DMS53 treated with DMSO at 0.1 percent for 48 hours (cell line): ENCODE results near the gene NUAK2.
"Not testable (repeated sequence)": the region's sequence is repeated elsewhere in the genome, so short reads cannot be mapped to it uniquely, and the experiment has no call there.

Source experiments
- DNase-seq: peaks from one replicate; lab custom pipeline; 2025; ENCODE audit not compliant: unreplicated experiment; lab: John Stamatoyannopoulos, UW

Gene NUAK2

DNA sequence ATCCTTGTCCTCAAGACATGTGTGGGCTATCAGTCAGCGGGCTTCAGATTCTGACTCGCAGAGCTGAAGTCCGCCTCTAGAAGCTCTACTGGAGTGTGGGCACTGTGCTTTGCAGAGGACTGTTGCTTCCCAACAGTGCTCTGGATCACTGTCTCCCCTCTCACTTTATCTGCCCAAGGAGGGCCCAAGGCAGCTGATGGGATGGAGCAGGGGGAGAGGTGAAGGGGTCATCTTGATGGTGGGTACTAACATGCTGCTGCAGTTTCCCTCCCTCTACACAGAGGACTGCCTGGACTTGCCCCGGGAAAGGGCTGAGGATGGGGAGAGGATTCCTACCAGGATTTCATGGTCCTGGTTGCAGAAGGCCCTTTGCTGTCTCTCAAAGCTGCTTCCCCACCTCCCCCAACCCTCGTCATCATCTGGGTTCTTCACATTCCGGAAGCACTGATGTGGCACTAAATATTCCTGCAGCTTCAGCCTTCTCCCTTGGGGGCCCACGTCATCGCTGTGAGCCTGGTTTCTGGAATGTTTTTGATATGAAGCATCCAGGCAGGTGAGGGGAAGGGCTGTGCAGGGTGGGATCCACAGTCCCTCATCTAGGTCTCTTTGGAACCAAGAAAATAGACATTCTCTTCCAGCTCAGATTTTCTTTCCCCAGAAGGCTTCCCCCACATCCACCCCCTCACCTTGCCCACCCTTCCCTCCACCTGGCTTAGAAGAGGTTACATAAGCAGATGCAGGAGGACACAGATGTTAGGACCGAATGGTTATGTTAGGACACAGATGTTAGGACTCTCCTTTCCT, 23.2 kb downstream of the NUAK2 start:
- peak; percentile 45 for DNase-seq

DNA sequence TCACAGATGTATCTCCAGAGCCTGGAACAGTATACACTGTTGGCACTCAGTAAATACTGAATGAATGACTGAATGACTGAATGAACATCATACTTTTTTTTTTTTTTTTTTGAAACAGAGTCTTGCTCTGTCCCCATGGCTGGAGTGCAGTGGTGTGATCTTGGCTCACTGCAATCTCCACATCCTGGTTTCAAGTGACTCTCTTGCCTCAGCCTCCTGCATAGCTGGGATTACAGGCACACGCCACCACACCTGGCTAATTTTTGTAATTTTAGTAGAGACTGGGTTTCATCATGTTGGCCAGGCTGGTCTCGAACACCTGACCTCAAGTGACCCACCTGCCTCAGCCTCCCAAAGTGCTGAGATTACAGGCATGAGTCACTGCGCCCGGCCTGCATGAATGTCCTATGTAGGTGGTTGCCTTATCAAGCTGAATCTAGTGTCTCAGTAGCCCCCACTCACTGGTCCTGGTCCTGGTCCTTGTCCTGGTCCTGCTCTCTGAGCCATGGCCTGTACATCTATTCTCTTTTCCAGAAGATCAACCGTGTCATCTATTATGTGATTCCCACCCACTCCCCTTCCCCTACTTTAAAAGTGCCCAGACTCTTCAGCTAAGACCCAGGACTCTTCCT, 23.9 kb downstream of the NUAK2 start:
- DNase-seq, result not testable (repeated sequence)

DNA sequence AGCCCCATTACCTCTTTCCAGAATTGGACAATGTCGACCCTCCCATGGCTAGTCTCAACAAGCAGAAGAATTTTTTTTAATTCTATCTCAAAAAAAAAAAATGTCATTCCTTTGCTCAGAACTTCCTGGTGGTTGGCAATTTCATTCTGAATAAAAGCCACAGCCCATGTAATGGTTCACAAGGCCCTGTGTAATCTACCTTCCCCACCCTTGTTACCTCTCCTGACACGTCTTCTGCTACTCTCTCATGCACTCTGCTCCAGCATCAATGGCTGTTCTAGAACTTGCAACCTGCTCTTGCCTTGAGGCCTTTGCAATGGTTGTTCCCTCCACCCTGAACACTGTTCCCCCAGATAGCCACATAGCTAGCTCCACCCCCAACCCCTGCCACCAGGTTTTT, 25.4 kb downstream of the NUAK2 start:
- DNase-seq, result no peak

GRCh38 chr1:205294934-205295333, 26.6 kb downstream of the NUAK2 start:
- no peak for DNase-seq

DNA sequence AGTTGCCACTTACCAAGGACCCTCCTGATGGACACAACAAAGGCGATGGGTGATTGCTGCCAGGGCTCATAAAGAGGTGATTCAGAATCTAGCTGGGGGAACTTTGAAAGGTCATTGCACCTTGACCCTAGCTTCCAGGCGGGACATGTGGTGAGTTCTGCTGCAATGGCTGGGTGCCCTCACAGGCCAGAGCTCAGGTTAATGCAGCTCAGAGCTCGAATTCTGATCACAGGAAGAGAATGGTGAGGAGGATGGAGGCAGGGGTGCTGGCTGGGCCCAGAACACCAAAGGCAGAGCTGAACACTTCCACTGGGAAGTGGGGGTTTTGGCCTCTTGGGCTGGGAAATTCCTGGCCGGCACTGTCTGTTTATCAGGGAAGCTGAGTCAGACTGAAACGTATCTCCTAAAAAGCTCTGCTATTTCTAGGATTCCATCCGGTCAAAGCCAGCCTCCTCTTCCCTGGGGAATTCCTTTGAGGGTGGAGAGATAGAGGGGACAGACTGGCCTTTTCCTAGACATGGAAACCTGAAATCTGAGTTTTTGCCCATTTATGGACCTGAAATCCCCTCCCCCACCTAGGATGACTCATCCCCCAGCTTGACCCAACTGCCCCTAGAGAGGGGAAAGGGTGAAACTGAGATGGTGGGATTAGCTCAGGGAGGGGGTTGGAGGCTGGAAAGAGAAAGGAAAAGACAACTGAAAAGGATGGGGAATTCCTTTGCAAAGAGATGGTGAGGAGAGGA, 27.2 kb downstream of the NUAK2 start:
- peak; percentile 55 for DNase-seq

GRCh38 chr1:205293350-205294074, 28.0 kb downstream of the NUAK2 start:
- DNase-seq, result no peak

DNA sequence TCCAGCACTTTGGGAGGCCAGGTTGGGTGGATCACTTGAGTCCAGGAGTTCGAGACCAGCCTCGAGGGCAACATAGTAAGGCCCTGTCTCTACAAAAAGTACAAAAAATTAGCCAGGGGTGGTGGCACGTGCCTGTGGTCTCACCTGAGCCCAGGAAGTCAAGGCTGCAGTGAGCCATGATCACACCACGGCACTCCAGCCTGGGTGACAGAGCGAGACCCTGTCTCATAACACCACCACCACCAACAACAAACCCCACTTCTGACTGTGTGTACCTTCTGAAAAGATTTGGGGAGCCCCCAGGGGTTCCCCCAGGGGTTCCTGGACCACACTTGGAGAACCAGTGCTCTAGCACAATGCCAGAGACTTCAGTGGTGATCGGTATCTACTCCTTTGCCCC, 29.9 kb downstream of the NUAK2 start:
- no peak for DNase-seq

DNA sequence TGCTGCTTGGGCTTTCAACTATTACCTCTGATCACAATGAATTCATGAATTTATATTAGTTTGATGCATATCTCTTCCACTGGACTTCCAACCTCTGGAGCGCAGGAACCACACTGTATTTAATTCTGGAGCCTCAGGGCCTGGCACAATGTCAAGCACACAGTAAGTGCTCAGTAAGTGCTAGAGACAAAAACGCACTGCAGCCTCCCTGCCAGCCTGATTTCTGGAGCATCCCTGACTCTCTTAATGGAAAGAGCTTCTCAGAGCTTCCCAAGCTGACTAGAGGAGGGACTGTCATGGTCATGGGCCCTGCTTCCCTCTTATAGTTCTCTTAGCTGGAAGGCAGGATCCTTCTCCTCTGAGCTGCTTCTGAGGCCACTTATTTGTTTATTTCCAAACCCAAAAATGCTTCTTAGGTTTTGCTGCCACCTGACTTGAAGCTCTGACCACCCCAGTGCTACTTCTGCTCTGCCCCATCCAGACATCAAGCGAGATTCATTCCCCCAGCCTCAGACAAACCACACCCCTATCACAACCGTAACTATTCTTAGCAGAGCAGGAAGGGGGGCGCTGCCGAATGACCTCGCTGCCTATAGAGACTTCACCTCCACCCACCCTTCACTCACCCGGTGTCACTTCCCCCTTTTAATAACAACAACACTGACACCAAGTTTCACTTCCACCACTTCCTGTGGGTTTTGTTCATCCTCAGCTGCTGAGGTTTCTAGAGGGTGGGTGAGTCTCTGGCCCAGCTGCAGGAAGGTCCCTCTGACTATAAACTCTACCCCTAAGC, 33.6 kb downstream of the NUAK2 start:
- DNase-seq, result no peak

GRCh38 chr1:205287076-205287475, 34.5 kb downstream of the NUAK2 start:
- no peak for DNase-seq

DNA sequence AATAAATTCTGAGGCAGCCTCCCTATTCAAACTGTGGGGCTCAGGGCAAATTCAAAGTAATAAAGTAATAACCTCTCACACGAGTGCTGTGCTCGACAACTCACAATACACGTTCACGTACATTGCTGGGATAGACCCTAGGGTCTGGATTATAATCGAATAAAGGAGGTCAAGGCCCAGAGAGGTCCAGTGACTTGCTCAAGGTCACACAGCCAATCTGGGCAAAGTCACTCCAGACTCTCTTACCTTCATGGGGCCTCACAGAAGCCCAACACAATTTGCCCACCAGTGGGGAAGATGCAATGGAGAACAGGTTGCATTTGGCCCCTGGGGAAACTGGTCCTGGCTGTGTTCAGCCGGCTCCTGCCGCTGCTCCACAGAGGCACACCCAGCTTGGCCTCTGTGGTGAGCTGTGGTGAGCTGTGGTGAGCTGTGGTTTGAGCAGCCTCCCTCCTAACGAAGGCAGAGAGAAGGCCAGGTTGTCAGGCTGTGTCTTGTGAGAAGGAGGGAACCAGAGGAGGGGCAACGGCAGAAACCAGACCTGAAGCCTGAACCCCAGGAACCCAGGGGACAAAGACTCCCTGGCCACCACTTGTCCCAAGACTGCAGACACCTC, 35.1 kb downstream of the NUAK2 start:
- no peak for DNase-seq

GRCh38 chr1:205285381-205286101, 36.0 kb downstream of the NUAK2 start:
- DNase-seq, result no peak

DNA sequence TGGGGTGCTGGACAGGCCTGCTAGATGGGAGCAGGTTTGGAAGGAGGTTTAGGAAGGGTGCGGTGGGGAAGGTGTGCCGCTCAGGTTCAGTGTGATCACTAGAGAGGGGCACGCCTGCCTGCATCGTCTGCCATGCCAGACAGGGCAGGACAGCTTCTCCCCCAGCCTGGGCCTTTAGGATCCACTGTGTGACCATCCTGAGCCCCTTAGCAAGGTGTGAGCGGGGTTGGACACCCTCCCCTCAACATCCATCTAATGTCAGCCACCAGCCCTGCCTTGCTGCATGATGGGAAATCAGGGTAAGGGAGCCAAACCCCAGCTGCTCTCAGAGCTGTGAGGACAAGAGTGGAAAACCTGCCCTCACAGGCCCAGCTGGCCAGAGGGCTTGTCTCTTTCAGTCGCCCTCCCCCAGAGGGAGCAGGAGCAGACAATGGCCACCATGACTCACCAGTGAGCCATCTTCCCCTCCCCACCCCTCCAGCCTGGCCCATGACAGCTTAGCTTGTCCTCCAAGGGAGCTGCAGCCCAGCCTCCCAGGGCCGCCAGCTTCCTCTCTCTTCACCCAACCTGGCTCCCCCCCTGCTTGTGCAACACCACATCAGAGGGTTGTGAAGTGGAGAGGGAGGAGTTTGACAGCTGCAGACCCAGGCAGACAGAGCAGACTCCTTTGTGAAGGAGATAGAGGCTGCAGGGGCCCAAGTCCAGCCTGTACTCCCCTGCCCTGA, 37.0 kb downstream of the NUAK2 start:
- peak; percentile 99 for DNase-seq

DNA sequence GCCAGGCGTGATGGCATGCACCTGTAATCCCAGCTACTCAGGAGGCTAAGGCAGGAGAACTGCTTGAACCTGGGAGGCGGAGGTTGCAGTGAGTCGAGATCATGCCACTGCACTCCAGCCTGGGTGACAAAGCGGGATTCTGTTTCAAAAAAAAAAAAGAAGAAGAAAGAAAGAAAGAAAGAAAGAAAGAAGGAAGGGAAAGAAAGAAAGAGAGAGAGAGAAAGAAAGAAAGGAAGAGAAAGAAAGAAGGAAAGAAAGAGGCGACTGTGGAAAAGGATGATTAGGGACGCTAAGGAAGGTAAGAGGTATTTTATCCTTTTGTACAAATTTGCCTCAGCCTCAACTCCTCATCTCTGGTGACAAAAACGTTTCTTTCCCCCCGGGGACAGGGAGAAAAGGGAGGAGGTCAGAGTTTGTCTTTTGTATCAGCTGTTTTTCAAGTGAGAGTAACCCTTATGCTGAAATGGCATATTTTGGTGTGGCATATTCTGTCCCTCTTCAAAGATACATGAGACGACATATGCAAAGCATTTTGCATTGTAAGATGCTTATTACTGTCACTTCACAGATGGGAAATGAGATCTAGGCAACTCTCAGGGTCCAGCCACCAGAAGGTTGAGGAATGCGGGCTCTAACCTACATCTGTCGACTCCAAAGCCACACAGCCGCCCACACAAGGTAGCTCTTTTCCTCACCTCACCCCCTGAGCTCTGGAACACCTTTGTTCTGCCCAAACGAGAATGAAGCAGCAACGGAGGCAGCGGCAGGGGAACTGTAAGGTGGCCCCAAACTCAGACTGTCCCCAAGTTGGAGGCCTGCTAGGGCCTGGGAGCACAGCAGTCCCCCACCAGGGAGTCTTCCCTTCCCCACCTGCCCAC, 38.0 kb downstream of the NUAK2 start:
- no peak for DNase-seq

GRCh38 chr1:205280666-205281395, 40.7 kb downstream of the NUAK2 start:
- not testable (repeated sequence) for DNase-seq

DNA sequence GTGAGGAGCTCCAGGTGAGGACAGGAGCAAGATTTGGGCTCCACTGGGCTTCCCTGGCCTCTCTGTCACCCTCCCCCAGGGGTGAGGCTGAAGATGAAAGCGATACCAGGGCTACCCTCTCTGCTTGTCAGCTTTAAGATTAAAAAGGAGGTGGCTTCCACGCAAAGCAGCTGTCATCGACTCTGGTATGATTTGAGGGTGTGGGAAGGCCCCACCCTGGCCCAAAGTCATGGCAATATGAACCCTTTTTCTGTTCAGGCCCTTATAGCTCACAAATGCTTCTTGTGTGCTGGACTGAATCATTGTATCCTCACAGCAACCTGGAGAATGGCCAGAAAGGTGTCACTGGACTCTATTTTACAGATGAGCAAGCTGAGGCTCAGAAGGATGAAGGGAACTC, 41.6 kb downstream of the NUAK2 start:
- DNase-seq, result no peak

DNA sequence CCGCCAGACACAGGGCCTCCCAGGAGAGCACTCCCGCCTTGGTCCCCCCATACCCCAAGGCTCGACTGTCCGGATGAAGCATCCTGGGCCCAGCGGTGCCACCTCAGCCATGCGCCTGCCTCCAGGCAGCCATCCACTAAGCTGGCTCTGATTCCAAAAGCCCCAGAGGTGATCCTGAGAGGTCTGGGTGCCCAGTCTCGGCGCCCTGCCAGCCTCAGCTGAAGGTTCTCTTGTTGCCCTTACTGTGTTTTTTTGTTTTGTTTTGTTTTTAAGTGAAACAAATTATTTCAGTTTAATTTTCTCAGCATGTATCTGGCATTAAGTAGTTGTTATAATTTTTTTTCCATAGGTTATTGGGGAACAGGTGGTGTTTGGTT, 44.9 kb downstream of the NUAK2 start:
- no peak for DNase-seq
